Lower leg skin (tissue), 3 donors: Measurements from ENCODE around the gene SNAPC5.

Source experiments
- POLR2A ChIP-seq, 2 donors: fragments of 450-650 bp; IDR thresholded peaks; one replicate each; pipeline ENCODE4 v1.6.1; 2016 to 2017; ENCODE audit warnings: antibody characterized with exemption in 2 of 2, mild to moderate bottlenecking in 1 of 2, moderate library complexity in 1 of 2
- TF ChIP-seq, protein P1 (sequence below), 3 donors: fragments of 450-650 bp; IDR thresholded peaks; one replicate each; pipeline ENCODE4 v1.5.1; 2016; ENCODE audit warnings: antibody characterized with exemption in 3 of 3, mild to moderate bottlenecking in 3 of 3, moderate library complexity in 2 of 3

DNA sequence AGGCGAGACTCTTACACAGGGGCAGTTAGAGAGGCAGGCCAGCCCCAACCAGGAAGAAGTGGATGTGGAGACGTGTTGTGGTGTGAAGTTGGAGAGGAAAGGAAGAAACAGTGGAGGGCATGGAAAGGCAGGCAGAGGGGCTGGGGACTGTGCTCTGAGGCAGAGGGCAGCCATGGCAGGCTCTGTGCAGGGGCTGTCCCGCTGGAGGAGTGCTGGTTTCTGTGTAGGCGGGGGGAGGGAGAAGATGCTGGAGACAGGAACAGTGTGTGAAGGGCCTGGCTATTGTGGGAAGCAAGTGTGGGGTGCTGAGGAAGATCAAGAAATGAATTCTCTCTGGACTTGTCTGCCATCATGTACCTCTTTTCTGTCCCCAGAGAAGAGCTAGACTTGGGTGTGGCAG, 21.0 kb downstream of the SNAPC5 start:
- TF ChIP-seq, protein P1, sequence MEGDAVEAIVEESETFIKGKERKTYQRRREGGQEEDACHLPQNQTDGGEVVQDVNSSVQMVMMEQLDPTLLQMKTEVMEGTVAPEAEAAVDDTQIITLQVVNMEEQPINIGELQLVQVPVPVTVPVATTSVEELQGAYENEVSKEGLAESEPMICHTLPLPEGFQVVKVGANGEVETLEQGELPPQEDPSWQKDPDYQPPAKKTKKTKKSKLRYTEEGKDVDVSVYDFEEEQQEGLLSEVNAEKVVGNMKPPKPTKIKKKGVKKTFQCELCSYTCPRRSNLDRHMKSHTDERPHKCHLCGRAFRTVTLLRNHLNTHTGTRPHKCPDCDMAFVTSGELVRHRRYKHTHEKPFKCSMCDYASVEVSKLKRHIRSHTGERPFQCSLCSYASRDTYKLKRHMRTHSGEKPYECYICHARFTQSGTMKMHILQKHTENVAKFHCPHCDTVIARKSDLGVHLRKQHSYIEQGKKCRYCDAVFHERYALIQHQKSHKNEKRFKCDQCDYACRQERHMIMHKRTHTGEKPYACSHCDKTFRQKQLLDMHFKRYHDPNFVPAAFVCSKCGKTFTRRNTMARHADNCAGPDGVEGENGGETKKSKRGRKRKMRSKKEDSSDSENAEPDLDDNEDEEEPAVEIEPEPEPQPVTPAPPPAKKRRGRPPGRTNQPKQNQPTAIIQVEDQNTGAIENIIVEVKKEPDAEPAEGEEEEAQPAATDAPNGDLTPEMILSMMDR (IDR thresholded peaks at IDR 0.05): no peak
- TF ChIP-seq POLR2A (IDR thresholded peaks at IDR 0.05): no peak
